T-helper 22 cell (primary cell): ENCODE results near the gene NPFFR1.

Experiments
- DNase-seq: peaks from one replicate; pipeline ENCODE4 v3.0.0-alpha.2; 2020; ENCODE audit warnings: low read depth

Gene NPFFR1

GRCh38 chr10:70283445-70284399 is at the start of gene NPFFR1:
Gene NPFFR1 (minus strand): TSS chr10:70284004. CDS start chr10:70283676, 328 bp downstream.
- DNase-seq = no peak

- no peak for DNase-seq
These were observed 49.5 kb upstream of the NPFFR1 start for GRCh38 chr10:70333268-70333667.

DNA sequence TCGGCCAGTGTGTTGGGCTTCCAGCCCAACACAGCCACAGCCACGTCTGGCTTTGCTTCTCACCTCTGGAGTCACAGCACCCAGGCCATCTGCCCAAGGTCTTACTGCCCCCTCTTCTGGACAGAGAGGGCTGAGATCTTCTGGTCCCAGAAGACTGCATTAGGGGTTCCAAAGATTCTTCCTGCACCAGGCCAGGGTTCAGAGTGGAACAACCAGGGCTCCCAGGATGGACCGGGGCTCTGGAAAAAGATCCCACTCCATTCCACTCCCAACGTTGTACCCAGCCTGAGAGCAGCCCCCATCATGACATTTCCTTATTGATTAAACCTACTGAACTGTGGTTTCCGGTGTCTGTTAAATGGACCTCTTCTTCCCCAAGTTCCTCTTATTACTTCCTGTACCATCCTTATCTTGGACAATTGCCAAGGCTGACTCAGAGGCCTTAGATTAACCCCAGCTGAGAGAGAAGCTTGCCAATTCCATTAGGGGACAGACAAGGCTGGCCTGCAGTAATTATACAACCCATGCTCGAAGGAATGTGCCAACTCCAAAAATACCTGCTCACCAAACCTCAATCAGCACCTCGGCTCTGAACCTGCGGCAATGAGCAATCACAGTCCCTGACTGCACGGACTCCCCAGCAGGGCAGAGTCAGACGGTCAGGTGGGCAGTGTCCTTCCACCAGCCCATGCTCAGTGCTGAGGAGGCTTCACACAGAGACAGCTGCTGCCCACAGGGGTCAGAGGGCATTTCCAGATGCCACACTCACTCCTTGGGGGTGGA is 47.9 kb upstream of the NPFFR1 start:
- no peak for DNase-seq

DNA sequence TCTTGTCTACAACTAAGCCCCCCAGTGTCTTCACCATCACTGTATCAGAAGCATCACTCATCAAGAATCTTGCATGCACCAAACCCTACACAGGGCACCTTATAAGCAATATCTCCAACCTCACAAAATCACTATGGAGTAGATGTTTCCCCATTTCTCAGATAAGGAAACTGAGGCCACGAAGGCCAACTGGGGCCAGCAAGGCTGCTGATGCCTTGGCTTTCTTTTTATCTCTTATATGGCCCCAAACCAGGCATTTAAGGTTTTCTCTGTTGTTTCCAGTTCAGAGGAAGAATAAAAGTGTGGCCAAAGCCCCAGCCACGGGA is 47.3 kb upstream of the NPFFR1 start:
- no peak for DNase-seq

GRCh38 chr10:70330671-70331070 is 46.9 kb upstream of the NPFFR1 start:
- no peak for DNase-seq

DNA sequence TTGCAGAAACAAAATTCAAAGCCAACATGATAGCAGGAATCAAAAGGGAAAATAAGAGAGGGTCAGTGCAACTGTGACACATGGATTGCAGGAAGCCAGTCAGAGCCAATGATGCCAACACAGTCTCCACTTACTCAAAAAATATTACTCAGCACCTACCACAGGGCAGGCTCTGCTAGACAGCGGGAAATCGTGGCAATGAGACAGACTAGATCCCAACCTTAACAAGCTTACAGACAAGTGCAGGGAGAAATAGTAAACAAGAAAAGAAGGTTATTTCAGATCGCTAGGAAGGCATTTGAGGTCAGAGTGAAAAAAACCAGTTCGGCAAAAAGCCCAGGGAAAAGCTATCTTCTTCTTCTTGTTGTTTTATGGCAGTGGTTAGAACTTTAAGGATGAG is 45.2 kb upstream of the NPFFR1 start:
- DNase-seq = no peak

GRCh38 chr10:70328018-70328417 is 44.2 kb upstream of the NPFFR1 start:
- DNase-seq = no peak

GRCh38 chr10:70324951-70325781 is 41.4 kb upstream of the NPFFR1 start:
- no peak for DNase-seq

- DNase-seq = no peak
These were observed 40.6 kb upstream of the NPFFR1 start for GRCh38 chr10:70324339-70324861.

- no peak for DNase-seq
These were observed 40.0 kb upstream of the NPFFR1 start for GRCh38 chr10:70323697-70324338.

GRCh38 chr10:70323138-70323696 is 39.4 kb upstream of the NPFFR1 start:
- no peak for DNase-seq

DNA sequence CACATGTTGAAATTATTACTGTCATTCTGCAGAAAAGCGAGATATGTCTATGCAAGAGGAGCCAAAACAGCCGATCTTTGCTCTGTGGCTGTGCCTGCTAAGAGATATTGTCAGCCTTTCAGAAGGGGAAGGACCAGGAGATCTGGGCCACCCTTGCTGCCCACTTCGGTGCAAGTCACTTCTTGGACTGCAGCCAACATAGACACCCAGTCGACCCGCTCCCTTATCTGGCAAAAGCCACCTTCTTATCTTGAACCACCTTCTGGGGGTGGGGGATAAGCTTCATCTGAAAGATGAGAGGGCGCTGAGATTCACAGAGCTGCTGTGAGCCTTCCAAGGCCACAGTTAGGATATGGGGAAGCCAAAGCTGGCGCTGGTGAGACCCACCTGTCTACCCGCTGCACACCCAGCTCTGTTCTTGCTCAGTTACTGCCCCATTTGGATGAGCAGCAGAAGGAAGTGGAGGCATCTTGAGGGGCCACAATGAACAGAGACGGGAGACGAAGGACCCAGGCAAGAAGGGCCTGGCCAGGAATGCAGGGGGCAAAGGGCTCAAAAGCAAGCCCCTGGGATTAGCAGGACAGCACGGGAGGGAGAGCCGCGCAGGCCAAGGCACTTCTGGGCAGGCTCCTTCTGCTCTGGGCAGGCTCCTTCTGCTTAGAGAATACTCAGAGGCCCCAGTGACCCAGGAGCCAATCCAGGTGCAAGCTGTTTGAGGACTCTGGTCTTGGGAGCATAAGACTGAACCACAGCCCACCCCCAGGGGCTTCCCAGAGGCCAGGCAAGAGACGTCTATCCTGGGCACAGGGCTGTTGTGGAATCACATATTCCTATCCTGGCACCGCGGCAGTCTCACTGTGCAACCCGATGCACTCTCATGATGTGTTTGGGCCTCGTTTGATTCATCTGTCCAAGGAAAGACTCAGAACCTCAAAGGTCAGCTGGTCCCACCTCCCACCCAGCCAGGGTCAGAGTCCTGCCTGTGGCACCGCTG is 38.4 kb upstream of the NPFFR1 start:
- DNase-seq = no peak

- DNase-seq = no peak
These were observed 37.4 kb upstream of the NPFFR1 start for GRCh38 chr10:70321233-70321632.

GRCh38 chr10:70320751-70321150 is 36.9 kb upstream of the NPFFR1 start:
- no peak for DNase-seq

- DNase-seq = no peak
These were observed 36.0 kb upstream of the NPFFR1 start for GRCh38 chr10:70319824-70320223.

DNA sequence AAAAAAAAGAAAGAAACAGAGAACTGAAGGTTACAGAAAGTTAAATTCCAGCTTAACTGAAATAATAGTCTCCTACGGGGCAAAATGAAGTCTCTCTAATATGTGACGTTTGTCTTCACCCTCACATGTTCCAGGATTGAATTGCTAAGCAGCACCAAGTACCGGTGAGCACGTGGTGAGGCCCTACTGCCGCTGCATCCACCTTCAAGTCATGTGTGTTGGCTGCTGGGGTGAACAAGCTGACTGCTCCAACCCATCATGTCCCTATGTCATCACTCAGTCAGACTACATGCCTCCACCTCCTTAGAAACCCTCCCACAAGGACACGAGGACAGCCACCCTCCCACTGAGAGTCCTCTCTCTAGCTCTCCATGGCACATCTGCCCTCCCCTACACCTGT is 35.4 kb upstream of the NPFFR1 start:
- no peak for DNase-seq

DNA sequence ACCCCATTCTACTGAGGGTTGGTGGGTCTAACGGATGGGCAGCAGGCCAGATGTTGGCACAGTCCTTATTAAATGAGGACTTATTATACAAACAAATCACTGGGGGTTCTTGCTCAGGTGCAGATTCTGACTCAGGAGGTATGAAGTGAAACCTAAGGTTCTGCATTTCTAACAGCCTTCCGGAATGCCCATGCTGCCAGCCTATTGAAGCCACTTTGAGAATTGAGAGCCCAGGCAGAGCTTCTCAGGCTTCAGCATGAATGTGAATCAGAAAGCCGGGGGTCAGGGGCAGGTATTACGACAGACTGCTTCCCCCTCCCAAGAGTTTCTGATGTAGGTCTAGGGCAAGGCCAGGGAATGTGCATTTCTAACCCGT is 34.1 kb upstream of the NPFFR1 start:
- no peak for DNase-seq

DNA sequence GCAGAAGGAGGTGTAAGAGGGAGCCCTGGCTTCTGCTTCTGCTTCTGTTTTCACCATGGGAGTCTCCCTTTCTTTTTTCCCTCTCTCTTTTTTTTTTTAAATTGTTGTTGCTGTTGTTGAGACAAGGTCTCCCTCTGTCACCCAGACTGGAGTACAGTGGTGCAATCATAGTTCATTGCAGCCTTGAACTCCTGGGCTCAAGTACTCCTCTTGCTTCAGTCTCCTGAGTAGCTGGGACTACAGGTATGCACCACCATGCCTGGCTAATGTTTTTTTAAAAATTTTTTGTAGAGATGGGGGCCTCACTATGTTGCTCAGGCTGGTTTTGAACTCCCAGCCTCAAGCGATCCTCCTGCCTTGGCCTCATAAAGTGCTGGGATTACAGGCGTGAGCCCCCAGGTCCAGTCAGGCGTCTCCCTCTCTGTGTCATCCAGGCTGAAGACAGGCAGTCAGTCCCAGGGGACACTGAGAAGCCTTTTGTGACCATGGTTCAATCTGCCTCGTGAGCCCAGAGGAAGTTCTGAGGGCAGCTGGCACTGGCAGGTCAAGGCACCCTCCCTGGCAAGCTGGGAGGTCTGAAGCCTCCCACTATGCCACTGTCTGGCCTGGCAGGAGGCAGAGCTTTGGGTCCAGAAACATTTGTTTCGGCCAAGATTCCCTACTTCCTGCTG is 33.6 kb upstream of the NPFFR1 start:
- no peak for DNase-seq

DNA sequence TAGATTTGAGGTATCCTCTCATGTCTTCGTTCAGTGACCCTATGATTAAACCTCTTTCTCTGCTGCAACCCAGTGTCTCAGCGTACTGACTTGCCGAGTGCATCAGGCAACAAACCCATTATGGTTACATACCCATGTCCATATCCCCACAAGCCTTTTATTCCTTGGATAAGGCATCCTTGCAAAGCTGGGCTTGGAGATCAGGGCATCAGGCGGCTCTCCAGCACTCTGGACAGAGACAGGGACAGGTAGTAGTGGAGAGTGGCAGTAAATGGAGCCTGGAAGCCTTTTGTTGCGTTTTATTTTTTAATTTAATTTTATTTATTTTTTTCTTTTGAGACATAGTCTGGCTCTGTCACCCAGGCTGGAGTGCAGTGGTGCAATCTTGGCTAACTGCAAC is 32.0 kb upstream of the NPFFR1 start:
- no peak for DNase-seq

DNA sequence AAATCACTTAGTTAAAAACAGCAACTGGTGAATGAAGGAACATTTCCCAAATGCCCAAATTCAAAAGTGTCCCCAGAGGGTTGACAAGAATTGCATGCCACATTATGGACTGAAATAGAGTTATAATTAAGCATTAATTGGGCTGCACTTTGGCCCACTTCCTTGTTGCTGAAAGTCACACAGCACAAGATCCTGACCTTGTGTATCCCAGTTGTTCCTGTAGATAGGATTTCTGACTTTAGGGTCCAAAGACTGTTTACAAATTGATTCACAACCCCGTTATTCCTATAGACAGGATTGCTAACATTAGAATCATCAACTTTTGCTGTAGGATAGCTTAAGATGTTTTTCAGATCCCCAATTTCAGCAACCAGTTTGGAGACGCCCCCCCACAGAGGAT is 31.5 kb upstream of the NPFFR1 start:
- no peak for DNase-seq
